ENCODE measurements around the gene SYNDIG1. TPM values are rescaled to one million over a fixed set of nuclear protein-coding genes. Genes with fewer than 3 reads are reported as not detected.

The SYNDIG1 gene
- total RNA-seq, 4 donors from 2014 or later = 8.3 to 12.4 (median 10.2) TPM

DNA sequence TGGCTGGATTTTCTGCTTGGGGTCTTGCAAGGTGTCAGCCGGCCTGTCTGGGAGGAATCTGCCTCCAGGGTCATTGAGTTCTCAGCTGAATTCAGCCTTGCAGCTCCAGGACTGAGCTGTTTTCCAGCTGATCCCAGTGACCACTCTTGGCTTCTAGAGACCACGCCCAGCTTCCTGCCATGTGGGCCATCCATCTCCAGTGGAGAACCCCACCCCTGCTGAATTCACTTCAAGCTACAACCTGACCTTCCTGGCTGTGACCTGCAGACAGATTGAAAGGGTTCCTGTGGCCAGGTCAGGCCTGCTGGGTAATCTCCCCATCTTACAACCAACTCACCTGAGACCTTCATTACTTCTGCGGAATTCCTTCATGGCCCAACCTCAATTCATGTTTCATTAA lies 26.5 kb upstream of the SYNDIG1 start:
- Histone ChIP-seq H3K4me3 (replicated peaks in 1 of 3) (no peak overlapping the region), H3K36me3 (no peaks in the 10 kb centered on the region), H3K4me1 (no peaks in the 10 kb centered on the region), H3K27ac (no peak overlapping the region), H3K27me3 (no peaks in the 10 kb centered on the region), H3K9me3 (no peaks in the 10 kb centered on the region)
- 81 to 88% methylated on average over 2 to 3 of the region's 3 CpGs for WGBS, 2 donors
- DNase-seq = no peak
- TF ChIP-seq, protein P1, sequence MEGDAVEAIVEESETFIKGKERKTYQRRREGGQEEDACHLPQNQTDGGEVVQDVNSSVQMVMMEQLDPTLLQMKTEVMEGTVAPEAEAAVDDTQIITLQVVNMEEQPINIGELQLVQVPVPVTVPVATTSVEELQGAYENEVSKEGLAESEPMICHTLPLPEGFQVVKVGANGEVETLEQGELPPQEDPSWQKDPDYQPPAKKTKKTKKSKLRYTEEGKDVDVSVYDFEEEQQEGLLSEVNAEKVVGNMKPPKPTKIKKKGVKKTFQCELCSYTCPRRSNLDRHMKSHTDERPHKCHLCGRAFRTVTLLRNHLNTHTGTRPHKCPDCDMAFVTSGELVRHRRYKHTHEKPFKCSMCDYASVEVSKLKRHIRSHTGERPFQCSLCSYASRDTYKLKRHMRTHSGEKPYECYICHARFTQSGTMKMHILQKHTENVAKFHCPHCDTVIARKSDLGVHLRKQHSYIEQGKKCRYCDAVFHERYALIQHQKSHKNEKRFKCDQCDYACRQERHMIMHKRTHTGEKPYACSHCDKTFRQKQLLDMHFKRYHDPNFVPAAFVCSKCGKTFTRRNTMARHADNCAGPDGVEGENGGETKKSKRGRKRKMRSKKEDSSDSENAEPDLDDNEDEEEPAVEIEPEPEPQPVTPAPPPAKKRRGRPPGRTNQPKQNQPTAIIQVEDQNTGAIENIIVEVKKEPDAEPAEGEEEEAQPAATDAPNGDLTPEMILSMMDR (IDR thresholded peaks at IDR 0.05) = no peak
- TF ChIP-seq POLR2A (IDR thresholded peaks at IDR 0.05) = no peak
- intact Hi-C loops (cut with DNase I) = no loop called here

DNA sequence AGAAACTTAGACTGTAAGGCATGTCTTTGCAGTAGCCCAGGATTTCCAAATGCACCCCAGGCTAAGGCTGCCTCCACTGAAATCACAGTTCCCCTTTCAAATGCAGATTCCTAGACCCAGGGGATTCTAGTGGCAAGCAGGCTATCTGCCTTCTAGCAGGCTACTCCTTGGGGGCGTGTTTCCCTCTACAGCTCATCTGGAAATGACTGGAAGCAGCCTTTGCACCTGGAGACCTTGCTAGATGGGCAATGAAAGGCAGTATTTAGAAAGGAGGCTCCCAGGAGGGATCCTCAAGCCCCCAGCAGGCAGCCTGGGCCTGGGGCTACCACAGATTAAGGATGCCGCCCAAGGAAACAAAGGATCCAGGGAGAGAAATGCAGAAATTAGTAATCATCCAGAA lies 26.0 kb upstream of the SYNDIG1 start:
- WGBS, 2 donors = 92 to 96% methylated on average over 2 of the region's 2 CpGs
- TF ChIP-seq, protein P1 (IDR thresholded peaks at IDR 0.05) = no peak
- no peak for TF ChIP-seq POLR2A (IDR thresholded peaks at IDR 0.05)
- H3K9me3 ChIP-seq = no peaks in the 10 kb centered on the region

DNA sequence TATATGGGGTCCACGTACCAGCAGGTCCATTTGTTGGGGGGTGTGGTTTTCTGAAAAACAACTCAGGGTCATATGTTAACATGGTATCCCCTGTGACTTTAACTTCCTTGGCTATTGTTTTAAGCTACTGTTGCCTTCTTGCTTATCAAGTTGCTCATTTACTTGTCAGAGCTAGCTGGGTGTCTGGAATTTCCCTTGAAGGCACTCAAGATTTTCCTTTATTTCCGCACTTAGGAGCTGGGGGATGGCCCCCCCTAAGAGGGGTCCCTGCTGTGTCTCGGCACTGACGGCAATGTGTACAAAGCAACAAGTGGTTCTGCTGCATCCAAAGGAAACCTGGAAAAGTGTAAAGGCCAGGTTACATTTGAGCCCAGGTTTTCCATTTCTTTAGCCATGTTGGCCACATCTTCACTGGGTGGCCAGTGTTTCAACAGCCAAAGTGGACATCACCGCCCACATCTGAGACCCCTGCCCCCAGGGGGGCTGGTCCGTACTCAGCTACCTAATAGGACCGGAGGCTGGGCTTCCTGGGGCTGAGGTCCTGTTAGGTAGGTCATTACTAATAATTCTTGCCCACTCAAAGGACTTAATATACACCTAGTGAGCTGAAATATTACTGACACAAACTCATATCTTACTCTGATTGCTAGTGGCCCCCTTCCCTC lies 24.8 kb upstream of the SYNDIG1 start:
- H3K9me3 ChIP-seq = no peaks in the 10 kb centered on the region
- no peak for DNase-seq
- H3K36me3 ChIP-seq = no peaks in the 10 kb centered on the region
- no peak overlapping the region for H3K4me3 ChIP-seq (replicated peaks in 1 of 3)
- TF ChIP-seq, protein P1 (IDR thresholded peaks at IDR 0.05) = no peak
- TF ChIP-seq POLR2A (IDR thresholded peaks at IDR 0.05) = no peak
- no peaks in the 10 kb centered on the region for H3K4me1 ChIP-seq
- no peak overlapping the region for H3K27ac ChIP-seq
- intact Hi-C loops (cut with DNase I) = no loop called here
- no peaks in the 10 kb centered on the region for H3K27me3 ChIP-seq
- WGBS, 2 donors = 64% methylated on average over 7 of the region's 7 CpGs

More for the DNA sequence above, 26.0 kb upstream of the SYNDIG1 start:
- Histone ChIP-seq H3K36me3 (no peaks in the 10 kb centered on the region), H3K4me1 (no peaks in the 10 kb centered on the region), H3K27ac (no peak overlapping the region), H3K27me3 (no peaks in the 10 kb centered on the region), H3K4me3 (replicated peaks in 1 of 3) (no peak overlapping the region)
- intact Hi-C loops (cut with DNase I) = no loop called here
- no peak for DNase-seq

DNA sequence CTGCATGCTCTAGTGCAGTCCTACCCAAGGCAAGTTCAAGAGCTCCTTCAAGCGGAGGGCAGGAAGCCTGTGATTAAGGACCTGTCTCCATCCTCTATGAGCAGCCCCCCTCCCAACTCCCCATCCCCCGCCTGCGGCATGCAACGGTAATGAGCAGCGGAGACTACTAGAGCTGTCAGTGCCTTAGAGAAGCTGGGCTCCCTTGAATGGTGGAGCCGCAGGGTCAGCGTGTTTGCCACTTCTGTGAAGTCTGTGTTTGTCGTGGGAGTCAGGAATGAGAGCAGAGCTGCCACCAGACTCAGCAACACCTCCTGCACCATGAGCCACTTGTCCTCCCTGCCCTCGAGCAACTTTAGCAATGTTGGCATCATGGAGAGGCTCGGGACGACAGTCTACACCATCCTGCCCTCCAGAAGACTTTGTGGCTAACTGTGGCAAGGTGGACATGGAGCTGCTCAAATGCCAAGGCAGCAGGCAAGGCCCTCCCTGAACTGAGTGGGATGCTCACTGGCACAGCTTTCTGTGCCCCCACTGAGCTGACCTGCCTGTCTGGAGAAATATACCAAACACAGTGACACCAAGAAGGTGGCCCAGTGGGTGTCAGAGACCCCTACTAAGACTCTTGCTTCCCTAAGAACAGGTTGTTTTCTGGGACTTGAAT lies 23.8 kb upstream of the SYNDIG1 start:
- DNase-seq = no peak
- WGBS, 2 donors = 35 to 37% methylated on average over 10 to 11 of the region's 11 CpGs
- H3K36me3 ChIP-seq = no peaks in the 10 kb centered on the region
- no peak overlapping the region for H3K27ac ChIP-seq
- H3K4me3 ChIP-seq (replicated peaks in 1 of 3) = no peak overlapping the region
- intact Hi-C loops (cut with DNase I) = no loop called here
- no peaks in the 10 kb centered on the region for H3K4me1 ChIP-seq
- no peaks in the 10 kb centered on the region for H3K9me3 ChIP-seq
- no peaks in the 10 kb centered on the region for H3K27me3 ChIP-seq
- TF ChIP-seq POLR2A (IDR thresholded peaks at IDR 0.05) = no peak
- TF ChIP-seq, protein P1 (IDR thresholded peaks at IDR 0.05) = no peak

DNA sequence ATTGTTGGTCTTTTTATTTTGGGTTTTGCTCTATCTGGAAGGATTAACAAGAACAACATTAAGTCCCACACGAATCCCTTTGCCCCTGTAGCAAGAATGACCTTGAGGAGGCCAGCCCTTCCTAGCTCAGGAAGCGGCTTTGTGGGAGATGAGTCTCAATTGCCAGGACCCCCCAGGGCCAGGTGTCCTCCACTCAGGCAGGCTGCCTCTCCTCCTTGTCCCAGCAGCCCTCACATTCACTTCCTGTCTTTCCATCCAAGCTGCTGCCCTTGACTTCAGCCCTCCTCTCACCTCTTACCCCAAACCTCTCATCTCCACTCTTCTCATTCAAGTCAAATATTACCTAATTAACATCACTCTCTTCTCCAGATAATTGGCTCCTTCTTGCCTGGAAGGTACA lies 22.6 kb upstream of the SYNDIG1 start:
- no peak for DNase-seq
- no peaks in the 10 kb centered on the region for H3K27me3 ChIP-seq
- TF ChIP-seq, protein P1 (IDR thresholded peaks at IDR 0.05) = no peak
- no peak for TF ChIP-seq POLR2A (IDR thresholded peaks at IDR 0.05)
- H3K9me3 ChIP-seq = no peaks in the 10 kb centered on the region
- H3K4me3 ChIP-seq (replicated peaks in 1 of 3) = no peak overlapping the region
- 83 to 91% methylated on average over 2 of the region's 2 CpGs for WGBS, 2 donors
- H3K4me1 ChIP-seq = no peaks in the 10 kb centered on the region
- H3K27ac ChIP-seq = no peak overlapping the region
- intact Hi-C loops (cut with DNase I) = no loop called here
- no peaks in the 10 kb centered on the region for H3K36me3 ChIP-seq
